ENCODE data around the gene TENM4.

DNA sequence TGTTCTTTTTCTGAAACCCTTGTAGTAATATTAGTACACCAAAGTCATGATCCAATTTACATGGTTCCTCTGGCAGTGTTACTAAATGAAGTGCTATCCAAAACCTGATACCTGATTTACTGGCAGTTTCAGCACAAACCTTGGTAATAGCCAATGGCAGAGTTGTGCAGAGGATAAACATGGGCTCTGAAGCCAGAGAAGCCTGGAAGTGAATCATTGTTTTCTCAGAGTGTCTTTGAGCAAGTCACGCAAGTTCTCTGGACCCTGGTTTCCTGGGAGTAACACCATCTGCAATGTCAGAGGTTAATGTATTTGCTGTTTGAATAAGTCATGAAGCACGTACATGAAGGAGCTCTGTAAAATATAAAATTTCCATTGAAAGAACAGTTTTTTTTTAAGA lies 643.9 kb downstream of the TENM4 start:
- TF ChIP-seq, protein P1, sequence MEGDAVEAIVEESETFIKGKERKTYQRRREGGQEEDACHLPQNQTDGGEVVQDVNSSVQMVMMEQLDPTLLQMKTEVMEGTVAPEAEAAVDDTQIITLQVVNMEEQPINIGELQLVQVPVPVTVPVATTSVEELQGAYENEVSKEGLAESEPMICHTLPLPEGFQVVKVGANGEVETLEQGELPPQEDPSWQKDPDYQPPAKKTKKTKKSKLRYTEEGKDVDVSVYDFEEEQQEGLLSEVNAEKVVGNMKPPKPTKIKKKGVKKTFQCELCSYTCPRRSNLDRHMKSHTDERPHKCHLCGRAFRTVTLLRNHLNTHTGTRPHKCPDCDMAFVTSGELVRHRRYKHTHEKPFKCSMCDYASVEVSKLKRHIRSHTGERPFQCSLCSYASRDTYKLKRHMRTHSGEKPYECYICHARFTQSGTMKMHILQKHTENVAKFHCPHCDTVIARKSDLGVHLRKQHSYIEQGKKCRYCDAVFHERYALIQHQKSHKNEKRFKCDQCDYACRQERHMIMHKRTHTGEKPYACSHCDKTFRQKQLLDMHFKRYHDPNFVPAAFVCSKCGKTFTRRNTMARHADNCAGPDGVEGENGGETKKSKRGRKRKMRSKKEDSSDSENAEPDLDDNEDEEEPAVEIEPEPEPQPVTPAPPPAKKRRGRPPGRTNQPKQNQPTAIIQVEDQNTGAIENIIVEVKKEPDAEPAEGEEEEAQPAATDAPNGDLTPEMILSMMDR (IDR thresholded peaks at IDR 0.05; ENCODE audit: low read depth, low read length, poor library complexity, severe bottlenecking): no peak
- no peak for TF ChIP-seq EZH2phosphoT487 (IDR thresholded peaks at IDR 0.05; ENCODE audit: borderline replicate concordance, low read length)

Measured in DOHH2 (cell line).